Adrenal gland (tissue), 12 donors: ENCODE data around the gene CEP295NL. TPM values are rescaled to one million over a fixed set of nuclear protein-coding genes. Genes with fewer than 3 reads are reported as not detected.
"Not testable (repeated sequence)": the region's sequence is repeated elsewhere in the genome, so short reads cannot be mapped to it uniquely, and the experiment has no call there.

Source experiments
- DNase-seq, 7 donors: peaks; one replicate each; pipeline ENCODE4 v3.0.0-alpha.2; 2019 to 2020
- H3K27ac ChIP-seq, 5 donors: fragments of 200-600 bp; sonication (generic) in 4 of 5; 1 replicate in 3 of 5; 2 replicates in 2 of 5; pipeline versions ENCODE4 v1.5.1 to v1.8.0; 2016 to 2020; ENCODE audit warnings: mild to moderate bottlenecking in 1 of 5
- H3K27me3 ChIP-seq: fragments of 200-600 bp; 2 replicates; pipeline ENCODE4 v1.8.0; 2021
- H3K36me3 ChIP-seq, 2 donors: fragments of 200-600 bp; replicated peaks in 1 of 2; 1 replicate in 1 of 2; 2 replicates in 1 of 2; pipeline versions ENCODE4 v1.5.1 to v1.8.0; 2018 to 2022
- H3K4me1 ChIP-seq, 2 donors: fragments of 200-600 bp; replicated peaks in 1 of 2; 1 replicate in 1 of 2; 2 replicates in 1 of 2; pipeline versions ENCODE4 v1.5.1 to v1.8.0; 2018 to 2021
- H3K4me3 ChIP-seq, 4 donors: fragments of 200-600 bp; sonication (generic) in 3 of 4; one replicate each; pipeline ENCODE4 v1.5.1; 2016 to 2018
- H3K9me3 ChIP-seq, 3 donors: fragments of 200-600 bp; sonication (generic) in 1 of 3; replicated peaks in 1 of 3; 1 replicate in 2 of 3; 2 replicates in 1 of 3; pipeline versions ENCODE4 v1.5.1 to v1.8.0; 2016 to 2021
- POLR2A ChIP-seq, 2 donors: fragments of 450-650 bp; IDR thresholded peaks; one replicate each; pipeline ENCODE4 v1.6.1; 2017; ENCODE audit warnings: antibody characterized with exemption in 2 of 2, mild to moderate bottlenecking in 2 of 2, moderate library complexity in 1 of 2
- WGBS, 4 donors: extraction: QIAGEN DNeasy Blood & Tissue Kit in 2 of 4; methylation state at CpG; one replicate each; pipeline versions ENCODE4 v1.1.5 to v1.1.7; 2013 to 2017; 5-methylcytosine and 5-hydroxymethylcytosine counted together
- intact Hi-C, 2 donors: fragments of 100-400 bp; cut with DNase I; formaldehyde crosslinking; loops; one replicate each; pipeline versions ENCODE4 v1.14.1 to v1.15.0; 2022 to 2023
- polyA plus RNA-seq, 3 donors: library from polyadenylated mRNA; stranded (reverse); fragments of 200-250 nt in 2 of 3; fragments of 350-450 nt in 1 of 3; fragmentation: Illumina TruSeq in 1 of 3; extraction: RNeasy Lipid Tissue Mini Kit (QIAGEN cat#74804) in 1 of 3; gene quantifications; one replicate each; pipeline ENCODE4 v1.2.3, GENCODE V29; 2013 to 2014
- total RNA-seq, 9 donors: library from RNA; depleted of rRNA in 4 of 9; stranded (reverse); fragments of >200 nt in 4 of 9; fragments of 120-200 nt in 1 of 9; fragmentation: NEBNext Ultra II Directional in 1 of 9; extraction: Animal tissue kit (Norgen Biotek cat#: 25700) in 1 of 9; gene quantifications; one replicate each; pipeline versions ENCODE4 v1.1.0 to v1.2.4, GENCODE V29; 2013 to 2023
- TF ChIP-seq, protein P1 (sequence below), 6 experiments: fragments of 450-650 bp in 4 of 6; fragments of 200-600 bp in 2 of 6; sonication (generic) in 1 of 6; IDR thresholded peaks; 1 replicate in 5 of 6; 2 replicates in 1 of 6; pipeline versions ENCODE4 v1.5.1 to v1.8.0; 2016 to 2021; ENCODE audit warnings: antibody characterized with exemption in 6 of 6, mild to moderate bottlenecking in 2 of 6, moderate library complexity in 1 of 6
- donor health status: healthy with polysubstance abuse.
- donor health status: Bipolar disorder and iron deficiency.
- donor health status: DM: yes; HTN: yes; CAD: no.
- donor health status: DM: no; HTN: no; CAD: no.
- donor health status: DM: no; HTN: no; CAD: no.
- donor health status: DM: yes; HTN: yes; CAD: no.

CEP295NL gene
- total and polyA plus RNA-seq, 12 donors = 0.07 to 5.1 (median 0.95) TPM

DNA sequence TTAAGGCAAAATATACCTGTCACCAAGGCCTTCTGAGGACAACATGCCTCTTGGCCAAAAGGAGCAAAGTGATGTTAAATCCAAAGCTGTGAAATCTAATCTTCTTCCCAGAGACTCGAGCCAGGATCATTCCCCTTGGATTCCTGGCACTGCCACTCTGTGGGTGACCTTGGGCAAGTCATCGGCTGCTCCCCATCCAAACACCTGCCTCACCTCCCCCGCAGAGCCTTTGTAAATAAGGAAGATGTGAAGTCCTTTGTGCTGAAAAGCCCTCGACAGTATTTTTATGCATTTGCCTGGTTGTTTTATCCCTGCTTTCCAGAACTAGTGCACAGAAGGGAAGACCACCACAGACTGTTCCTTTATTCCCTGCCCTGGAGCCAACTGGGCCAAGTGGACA, 5.4 kb upstream of the CEP295NL start:
- peaks cover 15 to 32% of the 10 kb centered on the region in 2 donors for H3K4me1 ChIP-seq
- no peaks in the 10 kb centered on the region for H3K27me3 ChIP-seq
- no peak overlapping the region for H3K4me3 ChIP-seq
- WGBS, 4 donors = 21 to 43% (median 30%) methylated on average over 4 of the region's 4 CpGs
- no peaks in the 10 kb centered on the region for H3K9me3 ChIP-seq
- no peaks in the 10 kb centered on the region for H3K36me3 ChIP-seq
- intact Hi-C loops = no loop called here
- DNase-seq = peak in 2 of 7 donors; percentile 44 to 64
- peak overlapping the region in 1 of 5 donors; percentile 39 for H3K27ac ChIP-seq
- no peak for TF ChIP-seq POLR2A (IDR thresholded peaks at IDR 0.05)
- TF ChIP-seq, protein P1, sequence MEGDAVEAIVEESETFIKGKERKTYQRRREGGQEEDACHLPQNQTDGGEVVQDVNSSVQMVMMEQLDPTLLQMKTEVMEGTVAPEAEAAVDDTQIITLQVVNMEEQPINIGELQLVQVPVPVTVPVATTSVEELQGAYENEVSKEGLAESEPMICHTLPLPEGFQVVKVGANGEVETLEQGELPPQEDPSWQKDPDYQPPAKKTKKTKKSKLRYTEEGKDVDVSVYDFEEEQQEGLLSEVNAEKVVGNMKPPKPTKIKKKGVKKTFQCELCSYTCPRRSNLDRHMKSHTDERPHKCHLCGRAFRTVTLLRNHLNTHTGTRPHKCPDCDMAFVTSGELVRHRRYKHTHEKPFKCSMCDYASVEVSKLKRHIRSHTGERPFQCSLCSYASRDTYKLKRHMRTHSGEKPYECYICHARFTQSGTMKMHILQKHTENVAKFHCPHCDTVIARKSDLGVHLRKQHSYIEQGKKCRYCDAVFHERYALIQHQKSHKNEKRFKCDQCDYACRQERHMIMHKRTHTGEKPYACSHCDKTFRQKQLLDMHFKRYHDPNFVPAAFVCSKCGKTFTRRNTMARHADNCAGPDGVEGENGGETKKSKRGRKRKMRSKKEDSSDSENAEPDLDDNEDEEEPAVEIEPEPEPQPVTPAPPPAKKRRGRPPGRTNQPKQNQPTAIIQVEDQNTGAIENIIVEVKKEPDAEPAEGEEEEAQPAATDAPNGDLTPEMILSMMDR (IDR thresholded peaks at IDR 0.05) = no peak

DNA sequence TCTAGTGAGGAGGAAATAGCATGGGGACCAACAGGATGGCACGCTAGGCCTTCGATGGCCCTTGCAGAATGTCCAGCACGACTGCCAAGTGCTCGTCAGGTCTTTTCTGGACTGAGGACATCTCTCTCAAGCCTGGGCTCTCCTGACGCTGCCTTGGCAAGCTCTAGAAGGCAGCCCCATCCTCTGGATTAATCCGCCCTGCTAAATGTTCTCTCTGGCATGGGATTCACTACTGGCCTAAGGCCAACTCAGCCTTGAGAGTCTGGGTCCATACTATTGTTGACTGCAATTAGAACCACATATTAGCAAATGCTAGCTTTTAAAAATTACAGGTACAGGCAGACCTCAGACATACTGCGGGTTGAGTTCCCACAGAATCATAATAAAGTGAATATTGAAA, 2.5 kb upstream of the CEP295NL start:
- intact Hi-C loops = no loop called here
- no peak overlapping the region for H3K27ac ChIP-seq
- peaks cover 0 to 8% of the 10 kb centered on the region in 2 donors for H3K36me3 ChIP-seq
- WGBS, 4 donors = 90 to 94% (median 93%) methylated on average over 7 of the region's 7 CpGs
- no peaks in the 10 kb centered on the region for H3K9me3 ChIP-seq
- DNase-seq = no peak
- no peak overlapping the region for H3K4me3 ChIP-seq
- peaks cover 15 to 27% of the 10 kb centered on the region in 2 donors for H3K4me1 ChIP-seq
- H3K27me3 ChIP-seq = no peaks in the 10 kb centered on the region
- TF ChIP-seq, protein P1 (IDR thresholded peaks at IDR 0.05) = no peak
- no peak for TF ChIP-seq POLR2A (IDR thresholded peaks at IDR 0.05)

DNA sequence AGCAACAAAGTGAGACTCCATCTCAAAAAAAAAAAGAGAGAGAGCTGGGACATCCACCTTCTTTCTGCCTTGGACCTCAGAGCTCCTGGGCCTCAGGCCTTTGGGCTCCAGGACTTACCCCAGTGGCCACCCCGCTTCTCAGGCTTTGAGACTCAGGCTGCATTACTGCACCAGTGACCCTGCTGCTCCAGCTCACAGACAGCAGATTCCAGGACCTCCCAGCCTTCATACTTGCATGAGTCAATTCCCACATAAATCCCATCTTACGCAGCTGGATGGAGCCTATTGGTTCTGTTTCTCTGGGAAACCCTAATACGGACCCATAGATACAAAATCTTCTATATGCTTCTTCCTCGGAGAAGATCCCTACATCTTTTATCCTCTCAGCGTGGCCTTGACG, 2.1 kb upstream of the CEP295NL start:
- 86 to 94% (median 90%) methylated on average over 6 of the region's 6 CpGs for WGBS, 4 donors
- Histone ChIP-seq H3K4me3 (no peak overlapping the region), H3K4me1 (peaks cover 15 to 27% of the 10 kb centered on the region in 2 donors), H3K36me3 (peaks cover 0 to 9% of the 10 kb centered on the region in 2 donors), H3K9me3 (no peaks in the 10 kb centered on the region), H3K27ac (no peak overlapping the region), H3K27me3 (no peaks in the 10 kb centered on the region)
- intact Hi-C loops = no loop called here
- TF ChIP-seq POLR2A (IDR thresholded peaks at IDR 0.05) = no peak
- TF ChIP-seq, protein P1 (IDR thresholded peaks at IDR 0.05) = no peak
- DNase-seq = no peak

DNA sequence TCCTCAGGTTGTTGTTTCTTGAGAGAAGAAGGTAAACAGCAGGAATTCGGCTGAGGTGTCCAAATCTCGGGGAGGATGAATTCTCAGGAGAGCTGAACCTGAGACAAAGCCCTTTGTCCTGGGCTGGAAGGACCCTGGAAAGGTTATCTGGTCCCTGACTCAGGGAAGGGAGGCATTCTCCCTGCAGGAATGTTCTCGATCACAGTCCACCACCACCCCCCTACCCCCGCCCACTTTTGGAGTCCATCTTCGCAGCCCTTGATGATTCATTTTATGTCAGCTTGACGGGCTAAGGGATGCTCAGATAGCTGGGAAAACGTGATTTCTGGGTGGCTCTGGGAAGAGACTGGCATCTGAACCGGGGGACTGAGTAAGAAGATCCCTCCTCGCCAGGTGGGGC, 1.4 kb upstream of the CEP295NL start:
- peaks cover 15 to 27% of the 10 kb centered on the region in 2 donors for H3K4me1 ChIP-seq
- peaks cover 0 to 9% of the 10 kb centered on the region in 2 donors for H3K36me3 ChIP-seq
- intact Hi-C loops = no loop called here
- no peaks in the 10 kb centered on the region for H3K9me3 ChIP-seq
- no peak overlapping the region for H3K4me3 ChIP-seq
- no peaks in the 10 kb centered on the region for H3K27me3 ChIP-seq
- no peak for DNase-seq
- WGBS, 4 donors = 82 to 92% (median 86%) methylated on average over 3 to 9 of the region's 9 CpGs
- TF ChIP-seq, protein P1 (IDR thresholded peaks at IDR 0.05) = no peak
- no peak for TF ChIP-seq POLR2A (IDR thresholded peaks at IDR 0.05)
- H3K27ac ChIP-seq = peak overlapping the region in 1 of 5 donors; percentile 5

DNA sequence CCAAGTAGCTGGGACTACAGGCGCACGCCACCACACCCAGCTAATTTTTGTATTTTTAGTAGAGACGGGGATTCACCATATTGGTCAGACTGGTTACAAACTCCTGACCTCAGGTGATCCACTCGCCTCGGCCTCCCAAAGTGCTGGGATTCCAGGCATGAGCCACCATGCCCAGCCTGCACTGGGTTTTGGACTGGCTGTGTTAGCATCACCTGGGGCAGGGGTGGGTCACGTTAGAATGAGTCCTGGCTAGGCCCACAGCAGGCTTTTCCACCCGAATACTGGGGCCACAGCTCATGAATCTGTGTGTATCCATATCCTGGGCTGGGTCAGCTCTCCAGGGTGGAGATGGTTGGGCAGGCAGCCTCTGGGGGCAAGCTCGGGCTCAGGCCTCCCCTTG, 770 bp downstream of the CEP295NL start:
- H3K4me3 ChIP-seq, DNase-seq, H3K27me3 ChIP-seq, H3K9me3 ChIP-seq, H3K36me3 ChIP-seq, intact Hi-C loops: not testable (repeated sequence)
- Histone ChIP-seq H3K4me1 (peaks cover 7 to 15% of the 10 kb centered on the region in 2 donors), H3K27ac (peak overlapping the region in 2 of 5 donors; percentile 38 to 67)
- 81 to 100% (median 92%) methylated on average over 4 to 8 of the region's 8 CpGs for WGBS, 4 donors
